HepG2 (cell line): ENCODE measurements around the gene NTPCR. TPM values are rescaled to one million over a fixed set of nuclear protein-coding genes. Genes with fewer than 3 reads are reported as not detected.

Source experiments
- ATAC-seq: fragments of 200-7000 bp; cut with Tn5 transposase; 3 replicates; pipeline ENCODE4 v1.9.1; 2020; ENCODE audit warnings: mild to moderate bottlenecking, moderate library complexity
- BruUV-seq: library from RNA; stranded (reverse); fragments of 400-500 nt; replicated peaks from 2 replicates; lab custom pipeline; 2021; lab: Mats Ljungman, UMichigan
- CTCF ChIA-PET: fragments of 300-600 bp; formaldehyde crosslinking; extraction: SDS; loops from one replicate; lab custom pipeline; 2021; ENCODE audit warnings: low total read pairs, inconsistent platforms, low intra/inter-chr PET ratio; lab: Yijun Ruan, JAX
- POLR2A ChIA-PET: fragments of 350-600 bp; sonication (Branson Sonifier 250); formaldehyde crosslinking; loops from one replicate; lab custom pipeline; 2020; ENCODE audit warnings: antibody characterized with exemption, inconsistent platforms; lab: Yijun Ruan, JAX
- DNase-seq: peaks from one replicate; pipeline ENCODE4 v3.0.0-alpha.2; 2015; ENCODE audit warnings: low spot score
- FAIRE-seq: peaks from 3 replicates; lab custom pipeline; 2011; peaks lifted over from hg19 to GRCh38; lab: Jason Lieb, UNC
- H2AFZ ChIP-seq: one replicate; pipeline ENCODE4 v1.6.1; 2011; ENCODE audit warnings: low read length, inconsistent platforms
- H3K27ac ChIP-seq: fragments of 300-600 bp; 3 replicates; pipeline ENCODE4 v1.8.0; 2011; ENCODE audit warnings: mixed run types, mild to moderate bottlenecking, mixed read lengths, low read length, inconsistent platforms; ENCODE audit not compliant: insufficient read depth; ENCODE audit errors: extremely low read length
- H3K27me3 ChIP-seq, 2 experiments: fragments of 200-600 bp in 1 of 2; 2 replicates in 1 of 2; 3 replicates in 1 of 2; pipeline versions ENCODE4 v1.6.0 to v1.8.0; 2011; ENCODE audit warnings: low read length in 2 of 2, mild to moderate bottlenecking in 2 of 2, moderate library complexity in 2 of 2, inconsistent platforms in 1 of 2; ENCODE audit not compliant: insufficient read depth in 2 of 2, control insufficient read depth in 1 of 2
- H3K36me3 ChIP-seq, 2 experiments: fragments of 200-600 bp in 1 of 2; replicated peaks in 1 of 2; 2 replicates in 1 of 2; 3 replicates in 1 of 2; pipeline versions ENCODE4 v1.5.1 to v1.8.0; 2011; ENCODE audit warnings: low read length in 2 of 2, inconsistent platforms in 1 of 2; ENCODE audit not compliant: insufficient read depth in 2 of 2, control insufficient read depth in 1 of 2
- H3K4me1 ChIP-seq: 2 replicates; pipeline ENCODE4 v1.5.1; 2012; ENCODE audit warnings: low read length, inconsistent platforms; ENCODE audit not compliant: insufficient read depth
- H3K4me2 ChIP-seq: 2 replicates; pipeline ENCODE4 v1.6.0; 2011; ENCODE audit warnings: low read depth, low read length, inconsistent platforms
- H3K4me3 ChIP-seq, 3 experiments: fragments of 200-600 bp in 1 of 3; sonication (generic), shearing (Covaris generic) in 1 of 3; replicated peaks in 1 of 3; 2 replicates each; pipeline ENCODE4 v1.5.1; 2011 to 2016; ENCODE audit warnings: low read length in 3 of 3, inconsistent platforms in 2 of 3, low read depth in 2 of 3, mild to moderate bottlenecking in 2 of 3, control low read depth in 1 of 3, mixed read lengths in 1 of 3; ENCODE audit not compliant: insufficient read depth in 1 of 3
- H3K79me2 ChIP-seq: one replicate; pipeline ENCODE4 v1.6.1; 2011; ENCODE audit warnings: low read length, inconsistent platforms; ENCODE audit not compliant: insufficient read depth
- H3K9ac ChIP-seq: 2 replicates; pipeline ENCODE4 v1.6.0; 2011; ENCODE audit warnings: mild to moderate bottlenecking, low read depth, low read length, inconsistent platforms; ENCODE audit not compliant: insufficient read depth
- H3K9me3 ChIP-seq: 2 replicates; pipeline ENCODE4 v1.5.1; 2012; ENCODE audit warnings: mild to moderate bottlenecking, low read length
- H4K20me1 ChIP-seq: 2 replicates; pipeline ENCODE4 v1.6.0; 2011; ENCODE audit warnings: inconsistent platforms, mild to moderate bottlenecking, low read length, moderate library complexity; ENCODE audit not compliant: insufficient read depth
- ATF7 ChIP-seq, 2 experiments: fragments of 450-650 bp in 1 of 2; sonication (generic) in 1 of 2; formaldehyde crosslinking in 1 of 2; IDR thresholded peaks; 2 replicates each; pipeline versions ENCODE4 v1.4.0 to v1.6.1; 2016 to 2020; ENCODE audit warnings: antibody characterized with exemption in 1 of 2, mild to moderate bottlenecking in 1 of 2, missing genetic modification reagents in 1 of 2
- MAFK ChIP-seq, 2 experiments: IDR thresholded peaks in 1 of 2; conservative IDR thresholded peaks in 1 of 2; 2 replicates each; pipeline ENCODE4 v1.6.1; 2011; ENCODE audit warnings: improper control_type of control experiment in 2 of 2, low read length in 2 of 2
- RARG ChIP-seq: sonication (generic); formaldehyde crosslinking; IDR thresholded peaks from 2 replicates; pipeline ENCODE4 v1.4.0; 2020; ENCODE audit warnings: low read depth, mild to moderate bottlenecking, missing genetic modification reagents
- SALL2 ChIP-seq: sonication (generic); formaldehyde crosslinking; IDR thresholded peaks from 2 replicates; pipeline ENCODE4 v1.8.1; 2023; ENCODE audit warnings: mild to moderate bottlenecking, missing genetic modification reagents, inconsistent platforms
- ZFP36L2 ChIP-seq: sonication (generic); formaldehyde crosslinking; IDR thresholded peaks from 2 replicates; pipeline ENCODE4 v1.4.0; 2020; ENCODE audit warnings: missing genetic modification reagents
- ZNF101 ChIP-seq: sonication (generic); formaldehyde crosslinking; IDR thresholded peaks from 2 replicates; pipeline ENCODE4 v1.4.0; 2020; ENCODE audit warnings: mild to moderate bottlenecking, low read depth, missing genetic modification reagents, borderline replicate concordance
- ZNF160 ChIP-seq: sonication (generic); formaldehyde crosslinking; IDR thresholded peaks from 2 replicates; pipeline ENCODE4 v1.8.0; 2022; ENCODE audit warnings: mild to moderate bottlenecking, inconsistent platforms, missing genetic modification reagents
- ZNF235 ChIP-seq: sonication (generic); formaldehyde crosslinking; IDR thresholded peaks from 2 replicates; pipeline ENCODE4 v1.8.1; 2023; ENCODE audit warnings: mild to moderate bottlenecking, missing genetic modification reagents, borderline replicate concordance
- WGBS: methylation state at CpG from one replicate; pipeline ENCODE4 v1.1.6; 2017; ENCODE audit warnings: low lambda C conversion rate; 5-methylcytosine and 5-hydroxymethylcytosine counted together
- in situ Hi-C: cut with HindIII; loops from 2 replicates; pipeline ENCODE4 v1.10.0; 2017; ENCODE audit warnings: low pct_unique_long_range_greater_than_20kb; ENCODE audit not compliant: extremely low pct_ligation_motif_present
- intact Hi-C: fragments of 100-400 bp; cut with micrococcal nuclease; formaldehyde crosslinking; loops from one replicate; pipeline ENCODE4 v1.10.0; 2022; ENCODE audit not compliant: unreplicated experiment
- polyA plus RNA-seq, 8 experiments: library from polyadenylated mRNA; depleted of rRNA in 3 of 8; stranded (reverse) in 7 of 8; unstranded in 1 of 8; fragments of >200 nt; fragmentation: Illumina TruSeq in 4 of 8; extraction: Trizol in 4 of 8; gene quantifications; 2 replicates each; pipeline versions ENCODE4 v1.2.1 to v1.2.3, GENCODE V29; 2011 to 2016; ENCODE audit warnings: low read depth in 4 of 8, missing spikeins in 1 of 8, mixed read lengths in 1 of 8; ENCODE audit not compliant: insufficient read depth in 1 of 8
- total RNA-seq, 5 experiments: library from RNA; depleted of rRNA; stranded (reverse); fragments of >200 nt; fragmentation: Illumina TruSeq; extraction: Trizol; gene quantifications; 2 replicates each; pipeline ENCODE4 v1.2.3, GENCODE V29; 2016; ENCODE audit warnings: low read depth in 1 of 5
- TF ChIP-seq, protein P1 (sequence below): sonication (generic); formaldehyde crosslinking; IDR thresholded peaks from 2 replicates; pipeline ENCODE4 v1.4.0; 2020; ENCODE audit warnings: missing genetic modification reagents, borderline replicate concordance
- TF ChIP-seq, protein P2 (sequence below): sonication (generic); formaldehyde crosslinking; IDR thresholded peaks from 2 replicates; pipeline ENCODE4 v1.4.0; 2020; ENCODE audit warnings: missing genetic modification reagents, low read depth, mild to moderate bottlenecking, borderline replicate concordance
- TF ChIP-seq, protein P3 (sequence below): sonication (generic); formaldehyde crosslinking; IDR thresholded peaks from 2 replicates; pipeline ENCODE4 v1.4.0; 2020; ENCODE audit warnings: missing genetic modification reagents, mild to moderate bottlenecking, borderline replicate concordance

The NTPCR gene
- total and polyA plus RNA-seq, 2 of the 13 experiments (the other 11 are each of a cell fraction or from before 2014, with no cell fraction given), result 11.7 to 47.0 TPM

DNA sequence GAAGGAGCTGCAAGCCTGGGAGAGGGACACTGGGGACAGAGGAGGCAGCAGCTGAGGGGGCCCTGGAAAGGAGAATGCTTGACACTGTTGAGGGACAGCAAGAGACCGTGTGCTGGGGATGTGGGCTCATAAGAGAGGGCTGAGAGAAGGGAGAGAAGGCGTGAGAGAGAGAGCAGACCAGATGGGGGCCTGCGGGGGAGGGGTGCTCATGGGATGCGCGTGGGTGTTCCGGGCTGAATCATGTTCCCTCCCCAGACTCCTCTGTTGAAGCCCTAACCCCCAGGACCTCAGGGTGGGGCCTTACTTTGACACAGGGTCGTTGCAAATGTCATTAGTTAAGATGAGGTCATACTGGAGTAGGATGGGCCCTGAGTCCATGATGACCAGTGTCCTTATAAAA is 40.8 kb downstream of the NTPCR start:
- WGBS, result 27% methylated on average over 7 of the region's 7 CpGs
- CTCF ChIA-PET, result no interaction called here
- DNase-seq (no peak), FAIRE-seq (no peak), ATAC-seq (no peak)
- H3K36me3 ChIP-seq, result no peaks in the 10 kb centered on the region
- H3K4me1 ChIP-seq, result no peaks in the 10 kb centered on the region
- H4K20me1 ChIP-seq, result no peaks in the 10 kb centered on the region
- TF ChIP-seq ZFP36L2 (CRISPR knock-in tag), result no peak
- TF ChIP-seq ATF7 (IDR thresholded peaks at IDR 0.05), result peak; percentile 37; the same call in 1 of the 2 replicates
- TF ChIP-seq ATF7 (CRISPR knock-in tag; IDR thresholded peaks at IDR 0.05), result no peak
- H3K9ac ChIP-seq, result no peak overlapping the region
- no peak overlapping the region for H2AFZ ChIP-seq
- in situ Hi-C loops (no loop called here), intact Hi-C loops (no loop called here)
- H3K9me3 ChIP-seq, result peaks cover 17% of the 10 kb centered on the region
- POLR2A ChIA-PET, result no interaction called here
- no peaks in the 10 kb centered on the region for H3K27me3 ChIP-seq
- no peaks in the 10 kb centered on the region for H3K79me2 ChIP-seq
- H3K27ac ChIP-seq, result no peak overlapping the region
- no TSS peak for BruUV-seq
- H3K4me3 ChIP-seq, result no peak overlapping the region
- no peak overlapping the region for H3K4me2 ChIP-seq

DNA sequence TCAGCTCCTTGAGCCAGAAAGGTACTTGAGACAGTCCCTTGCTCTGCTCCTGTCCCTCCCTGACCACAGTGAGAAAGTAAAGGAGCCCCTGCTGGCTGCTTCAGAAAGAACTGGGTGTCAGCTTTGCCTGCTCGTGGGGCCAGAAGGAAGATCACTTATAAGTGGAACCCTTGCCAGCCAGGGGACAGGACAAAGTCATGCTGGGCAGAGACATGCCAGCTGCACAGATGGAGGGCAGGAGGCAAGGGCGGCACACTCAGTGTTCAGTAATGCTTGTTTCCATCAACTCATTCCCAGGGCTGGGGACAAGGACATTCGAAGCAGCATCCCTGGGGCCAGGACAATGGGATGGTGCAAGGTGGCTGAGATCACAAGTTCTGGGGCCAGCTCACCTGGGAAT is 41.8 kb downstream of the NTPCR start:
- Histone ChIP-seq H3K4me2 (no peak overlapping the region), H3K36me3 (no peaks in the 10 kb centered on the region), H3K27me3 (no peaks in the 10 kb centered on the region), H3K9ac (no peak overlapping the region), H4K20me1 (no peaks in the 10 kb centered on the region), H2AFZ (no peak overlapping the region), H3K4me3 (no peak overlapping the region), H3K9me3 (peaks cover 17% of the 10 kb centered on the region), H3K79me2 (no peaks in the 10 kb centered on the region), H3K27ac (no peak overlapping the region), H3K4me1 (no peaks in the 10 kb centered on the region)
- in situ Hi-C loops, result no loop called here
- ATAC-seq (no peak), FAIRE-seq (no peak), DNase-seq (no peak)
- POLR2A ChIA-PET, result no interaction called here
- WGBS, result no CpG with 5 or more reads among the region's 3 CpGs
- CTCF ChIA-PET, result no interaction called here
- no peak for TF ChIP-seq SALL2 (CRISPR knock-in tag)
- TF ChIP-seq, protein P1, sequence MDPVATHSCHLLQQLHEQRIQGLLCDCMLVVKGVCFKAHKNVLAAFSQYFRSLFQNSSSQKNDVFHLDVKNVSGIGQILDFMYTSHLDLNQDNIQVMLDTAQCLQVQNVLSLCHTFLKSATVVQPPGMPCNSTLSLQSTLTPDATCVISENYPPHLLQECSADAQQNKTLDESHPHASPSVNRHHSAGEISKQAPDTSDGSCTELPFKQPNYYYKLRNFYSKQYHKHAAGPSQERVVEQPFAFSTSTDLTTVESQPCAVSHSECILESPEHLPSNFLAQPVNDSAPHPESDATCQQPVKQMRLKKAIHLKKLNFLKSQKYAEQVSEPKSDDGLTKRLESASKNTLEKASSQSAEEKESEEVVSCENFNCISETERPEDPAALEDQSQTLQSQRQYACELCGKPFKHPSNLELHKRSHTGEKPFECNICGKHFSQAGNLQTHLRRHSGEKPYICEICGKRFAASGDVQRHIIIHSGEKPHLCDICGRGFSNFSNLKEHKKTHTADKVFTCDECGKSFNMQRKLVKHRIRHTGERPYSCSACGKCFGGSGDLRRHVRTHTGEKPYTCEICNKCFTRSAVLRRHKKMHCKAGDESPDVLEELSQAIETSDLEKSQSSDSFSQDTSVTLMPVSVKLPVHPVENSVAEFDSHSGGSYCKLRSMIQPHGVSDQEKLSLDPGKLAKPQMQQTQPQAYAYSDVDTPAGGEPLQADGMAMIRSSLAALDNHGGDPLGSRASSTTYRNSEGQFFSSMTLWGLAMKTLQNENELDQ, result no peak
- no peak for TF ChIP-seq MAFK (conservative IDR thresholded peaks at IDR 0.05 in 1 of 2, IDR thresholded peaks at IDR 0.05 in 1 of 2; ENCODE audit: low read length in 2 of 2)
- TF ChIP-seq, protein P2, sequence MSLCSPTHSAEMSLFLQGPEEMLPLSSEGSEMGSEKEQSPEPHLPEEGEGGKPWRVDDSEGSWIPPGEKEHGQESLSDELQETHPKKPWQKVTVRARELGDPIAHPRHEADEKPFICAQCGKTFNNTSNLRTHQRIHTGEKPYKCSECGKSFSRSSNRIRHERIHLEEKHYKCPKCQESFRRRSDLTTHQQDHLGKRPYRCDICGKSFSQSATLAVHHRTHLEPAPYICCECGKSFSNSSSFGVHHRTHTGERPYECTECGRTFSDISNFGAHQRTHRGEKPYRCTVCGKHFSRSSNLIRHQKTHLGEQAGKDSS (CRISPR knock-in tag), result no peak
- TF ChIP-seq RARG (CRISPR knock-in tag), result no peak
- no peak for TF ChIP-seq ZNF101
- TF ChIP-seq ZNF235 (CRISPR knock-in tag), result no peak
- TF ChIP-seq, protein P3, sequence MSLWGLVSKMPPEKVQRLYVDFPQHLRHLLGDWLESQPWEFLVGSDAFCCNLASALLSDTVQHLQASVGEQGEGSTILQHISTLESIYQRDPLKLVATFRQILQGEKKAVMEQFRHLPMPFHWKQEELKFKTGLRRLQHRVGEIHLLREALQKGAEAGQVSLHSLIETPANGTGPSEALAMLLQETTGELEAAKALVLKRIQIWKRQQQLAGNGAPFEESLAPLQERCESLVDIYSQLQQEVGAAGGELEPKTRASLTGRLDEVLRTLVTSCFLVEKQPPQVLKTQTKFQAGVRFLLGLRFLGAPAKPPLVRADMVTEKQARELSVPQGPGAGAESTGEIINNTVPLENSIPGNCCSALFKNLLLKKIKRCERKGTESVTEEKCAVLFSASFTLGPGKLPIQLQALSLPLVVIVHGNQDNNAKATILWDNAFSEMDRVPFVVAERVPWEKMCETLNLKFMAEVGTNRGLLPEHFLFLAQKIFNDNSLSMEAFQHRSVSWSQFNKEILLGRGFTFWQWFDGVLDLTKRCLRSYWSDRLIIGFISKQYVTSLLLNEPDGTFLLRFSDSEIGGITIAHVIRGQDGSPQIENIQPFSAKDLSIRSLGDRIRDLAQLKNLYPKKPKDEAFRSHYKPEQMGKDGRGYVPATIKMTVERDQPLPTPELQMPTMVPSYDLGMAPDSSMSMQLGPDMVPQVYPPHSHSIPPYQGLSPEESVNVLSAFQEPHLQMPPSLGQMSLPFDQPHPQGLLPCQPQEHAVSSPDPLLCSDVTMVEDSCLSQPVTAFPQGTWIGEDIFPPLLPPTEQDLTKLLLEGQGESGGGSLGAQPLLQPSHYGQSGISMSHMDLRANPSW (CRISPR knock-in tag), result no peak
- TF ChIP-seq ZNF160, result no peak
- BruUV-seq, result no TSS peak
- intact Hi-C loops, result no loop called here
